Measurements from ENCODE around the gene SFT2D1. TPM values are rescaled to one million over a fixed set of nuclear protein-coding genes. Genes with fewer than 3 reads are reported as not detected.

SFT2D1 gene
- total RNA-seq, 1 donor from 2014 or later = 74.1 TPM

DNA sequence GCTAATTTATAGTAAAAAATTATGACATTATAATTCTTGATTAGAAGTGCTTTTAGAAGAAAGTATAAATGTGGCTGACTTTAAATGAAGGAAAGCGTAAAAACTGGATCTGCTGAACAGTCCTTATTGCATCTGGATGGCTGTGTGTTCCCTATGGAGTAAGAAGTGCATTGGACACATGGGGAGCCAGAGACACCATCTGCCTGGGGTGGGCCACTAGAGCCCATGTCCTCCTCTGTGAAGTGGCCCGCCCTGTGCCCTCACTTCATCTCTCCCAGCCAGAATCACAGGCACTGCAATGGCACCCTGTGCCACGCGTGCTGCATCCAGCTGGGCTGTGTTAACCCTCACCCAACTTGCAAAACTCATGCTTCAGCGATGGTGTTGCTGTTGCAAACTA is 13.2 kb upstream of the SFT2D1 start:
- DNase-seq (ENCODE audit: low read depth) = no peak
- Histone ChIP-seq H3K4me3 (ENCODE audit: low read depth, low read length) (no peak overlapping the region), H3K36me3 (ENCODE audit: control insufficient read depth, insufficient read depth, low read length) (no peaks in the 10 kb centered on the region), H3K27me3 (ENCODE audit: control insufficient read depth, insufficient read depth, low read length) (no peaks in the 10 kb centered on the region)
- TF ChIP-seq, protein P1, sequence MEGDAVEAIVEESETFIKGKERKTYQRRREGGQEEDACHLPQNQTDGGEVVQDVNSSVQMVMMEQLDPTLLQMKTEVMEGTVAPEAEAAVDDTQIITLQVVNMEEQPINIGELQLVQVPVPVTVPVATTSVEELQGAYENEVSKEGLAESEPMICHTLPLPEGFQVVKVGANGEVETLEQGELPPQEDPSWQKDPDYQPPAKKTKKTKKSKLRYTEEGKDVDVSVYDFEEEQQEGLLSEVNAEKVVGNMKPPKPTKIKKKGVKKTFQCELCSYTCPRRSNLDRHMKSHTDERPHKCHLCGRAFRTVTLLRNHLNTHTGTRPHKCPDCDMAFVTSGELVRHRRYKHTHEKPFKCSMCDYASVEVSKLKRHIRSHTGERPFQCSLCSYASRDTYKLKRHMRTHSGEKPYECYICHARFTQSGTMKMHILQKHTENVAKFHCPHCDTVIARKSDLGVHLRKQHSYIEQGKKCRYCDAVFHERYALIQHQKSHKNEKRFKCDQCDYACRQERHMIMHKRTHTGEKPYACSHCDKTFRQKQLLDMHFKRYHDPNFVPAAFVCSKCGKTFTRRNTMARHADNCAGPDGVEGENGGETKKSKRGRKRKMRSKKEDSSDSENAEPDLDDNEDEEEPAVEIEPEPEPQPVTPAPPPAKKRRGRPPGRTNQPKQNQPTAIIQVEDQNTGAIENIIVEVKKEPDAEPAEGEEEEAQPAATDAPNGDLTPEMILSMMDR (IDR thresholded peaks at IDR 0.05; ENCODE audit: insufficient read depth, low read length, poor library complexity, severe bottlenecking) = no peak

DNA sequence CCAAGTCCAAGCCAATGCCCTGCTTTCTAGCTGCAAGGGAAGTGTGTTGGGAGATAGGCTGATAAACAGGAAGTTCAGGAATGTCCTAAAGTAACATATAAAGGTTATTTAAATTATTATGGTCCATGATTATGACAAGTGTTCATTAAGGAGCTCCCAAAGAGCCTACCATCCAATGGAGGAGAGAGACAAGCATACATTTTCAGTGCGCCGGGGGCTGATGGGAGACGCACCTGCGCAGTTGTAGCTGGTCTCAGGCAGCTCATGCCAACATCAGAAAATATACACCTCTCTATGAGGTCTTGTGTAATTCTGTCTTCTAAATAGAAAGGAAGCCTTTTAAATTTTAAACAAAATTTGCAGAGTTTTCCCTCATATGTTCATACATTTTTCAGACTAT is 12.6 kb upstream of the SFT2D1 start:
- no peaks in the 10 kb centered on the region for H3K36me3 ChIP-seq (ENCODE audit: control insufficient read depth, insufficient read depth, low read length)
- no peak for DNase-seq (ENCODE audit: low read depth)
- TF ChIP-seq, protein P1 (IDR thresholded peaks at IDR 0.05; ENCODE audit: insufficient read depth, low read length, poor library complexity, severe bottlenecking) = no peak
- H3K27me3 ChIP-seq (ENCODE audit: control insufficient read depth, insufficient read depth, low read length) = no peaks in the 10 kb centered on the region
- no peak overlapping the region for H3K4me3 ChIP-seq (ENCODE audit: low read depth, low read length)

DNA sequence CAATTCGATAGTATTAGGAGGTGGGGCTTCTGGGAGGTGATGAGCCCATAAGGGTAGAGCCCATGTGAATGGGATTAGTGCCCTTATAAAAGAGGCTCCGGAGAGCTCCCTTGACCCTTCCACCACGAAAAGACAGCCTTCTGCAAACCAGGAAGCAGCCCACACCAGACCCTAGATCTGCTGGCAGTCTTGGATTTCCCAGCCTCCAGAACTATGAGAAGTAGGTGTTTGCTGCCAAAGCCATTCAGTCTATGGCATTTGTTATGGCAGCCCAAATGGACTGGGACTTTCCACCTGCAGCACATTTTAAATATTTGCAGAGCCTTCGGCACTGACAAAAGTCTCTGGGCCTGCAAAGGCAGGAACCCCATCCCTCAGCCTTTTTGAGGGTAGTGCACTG is 11.8 kb upstream of the SFT2D1 start:
- no peak overlapping the region for H3K4me3 ChIP-seq (ENCODE audit: low read depth, low read length)
- TF ChIP-seq, protein P1 (IDR thresholded peaks at IDR 0.05; ENCODE audit: insufficient read depth, low read length, poor library complexity, severe bottlenecking) = no peak
- DNase-seq (ENCODE audit: low read depth) = no peak
- H3K36me3 ChIP-seq (ENCODE audit: control insufficient read depth, insufficient read depth, low read length) = no peaks in the 10 kb centered on the region
- H3K27me3 ChIP-seq (ENCODE audit: control insufficient read depth, insufficient read depth, low read length) = no peaks in the 10 kb centered on the region

DNA sequence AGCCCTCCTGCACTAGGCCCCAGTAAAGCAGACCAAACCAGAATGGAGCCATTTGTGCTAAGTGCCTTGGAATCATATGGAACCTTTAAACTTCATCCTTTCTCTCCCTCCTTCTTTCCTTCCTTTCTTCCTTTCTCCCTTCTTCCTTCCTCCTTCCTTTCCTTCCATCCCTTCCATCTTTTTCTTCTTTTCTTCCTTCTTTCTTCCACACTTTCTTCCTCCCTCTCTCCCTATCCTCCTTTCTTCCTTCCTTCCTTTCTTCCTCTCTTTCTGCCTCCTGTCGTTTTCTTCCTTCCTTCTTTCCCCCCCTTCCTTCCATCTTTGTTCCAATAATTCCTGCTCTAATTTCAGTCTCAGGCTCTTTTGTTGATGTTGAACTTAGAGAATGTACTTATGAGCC is 11.2 kb upstream of the SFT2D1 start:
- no peak overlapping the region for H3K4me3 ChIP-seq (ENCODE audit: low read depth, low read length)
- H3K36me3 ChIP-seq (ENCODE audit: control insufficient read depth, insufficient read depth, low read length) = no peaks in the 10 kb centered on the region
- no peaks in the 10 kb centered on the region for H3K27me3 ChIP-seq (ENCODE audit: control insufficient read depth, insufficient read depth, low read length)
- TF ChIP-seq, protein P1 (IDR thresholded peaks at IDR 0.05; ENCODE audit: insufficient read depth, low read length, poor library complexity, severe bottlenecking) = no peak
- no peak for DNase-seq (ENCODE audit: low read depth)

DNA sequence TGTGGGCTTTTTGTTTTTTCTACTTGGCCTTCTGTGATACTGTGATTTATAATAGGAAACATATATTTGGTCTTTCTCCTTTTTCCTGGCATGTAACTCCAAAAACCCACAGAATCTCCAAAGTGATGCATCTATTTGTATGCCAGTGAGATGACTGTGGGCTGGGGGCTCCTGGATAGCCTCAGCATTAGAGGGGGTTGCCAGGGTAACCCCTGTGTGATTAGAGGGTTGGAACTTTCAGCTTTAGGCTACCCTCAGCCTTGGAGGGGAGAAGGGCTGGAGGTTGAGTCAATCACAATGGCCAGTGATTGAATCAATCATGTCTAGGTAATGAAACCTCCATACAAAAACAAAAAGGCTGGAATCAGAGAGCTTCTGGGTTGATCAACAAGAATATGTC is 10.6 kb upstream of the SFT2D1 start:
- Histone ChIP-seq H3K36me3 (ENCODE audit: control insufficient read depth, insufficient read depth, low read length) (no peaks in the 10 kb centered on the region), H3K27me3 (ENCODE audit: control insufficient read depth, insufficient read depth, low read length) (no peaks in the 10 kb centered on the region), H3K4me3 (ENCODE audit: low read depth, low read length) (no peak overlapping the region)
- TF ChIP-seq, protein P1 (IDR thresholded peaks at IDR 0.05; ENCODE audit: insufficient read depth, low read length, poor library complexity, severe bottlenecking) = no peak
- DNase-seq (ENCODE audit: low read depth) = no peak

DNA sequence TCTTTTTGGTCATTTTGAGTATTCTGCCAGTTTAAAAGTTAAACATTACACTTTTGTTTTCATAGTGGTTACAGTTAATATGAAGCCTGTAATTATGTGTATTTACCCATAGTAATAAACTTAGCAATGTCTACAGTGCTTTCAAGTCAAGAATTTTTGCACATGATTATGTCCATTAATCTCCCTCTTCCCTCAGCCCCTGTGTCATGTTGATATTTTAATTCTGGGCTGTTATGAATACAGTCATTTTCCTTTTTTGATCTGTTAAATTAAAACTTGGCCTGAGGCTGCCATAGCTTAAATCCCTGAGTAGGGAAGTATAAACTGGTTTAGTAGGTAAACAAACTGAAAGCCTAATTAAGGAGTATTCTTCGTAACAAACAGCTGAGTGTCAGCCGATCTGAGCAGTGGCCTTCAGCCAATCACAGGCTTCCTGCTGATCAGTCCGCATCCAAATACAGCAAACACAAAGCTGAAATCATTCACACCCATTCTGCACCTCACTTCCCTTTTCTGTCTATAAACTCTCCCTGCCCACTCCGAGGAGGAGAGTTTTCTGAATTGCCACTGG is 9.5 kb upstream of the SFT2D1 start:
- Histone ChIP-seq H3K27me3 (ENCODE audit: control insufficient read depth, insufficient read depth, low read length) (no peaks in the 10 kb centered on the region), H3K4me3 (ENCODE audit: low read depth, low read length) (no peak overlapping the region), H3K36me3 (ENCODE audit: control insufficient read depth, insufficient read depth, low read length) (no peaks in the 10 kb centered on the region)
- DNase-seq (ENCODE audit: low read depth) = no peak
- TF ChIP-seq, protein P1 (IDR thresholded peaks at IDR 0.05; ENCODE audit: insufficient read depth, low read length, poor library complexity, severe bottlenecking) = no peak

All from kidney epithelial cell (primary cell).